ENCODE measurements around the gene AGBL1. TPM values are rescaled to one million over a fixed set of nuclear protein-coding genes. Genes with fewer than 3 reads are reported as not detected.
"Not testable (repeated sequence)": the region's sequence is repeated elsewhere in the genome, so short reads cannot be mapped to it uniquely, and the experiment has no call there.

Gene AGBL1
- polyA plus RNA-seq, 2 of the 4 experiments (the other 2 are of a cell fraction) = not detected

DNA sequence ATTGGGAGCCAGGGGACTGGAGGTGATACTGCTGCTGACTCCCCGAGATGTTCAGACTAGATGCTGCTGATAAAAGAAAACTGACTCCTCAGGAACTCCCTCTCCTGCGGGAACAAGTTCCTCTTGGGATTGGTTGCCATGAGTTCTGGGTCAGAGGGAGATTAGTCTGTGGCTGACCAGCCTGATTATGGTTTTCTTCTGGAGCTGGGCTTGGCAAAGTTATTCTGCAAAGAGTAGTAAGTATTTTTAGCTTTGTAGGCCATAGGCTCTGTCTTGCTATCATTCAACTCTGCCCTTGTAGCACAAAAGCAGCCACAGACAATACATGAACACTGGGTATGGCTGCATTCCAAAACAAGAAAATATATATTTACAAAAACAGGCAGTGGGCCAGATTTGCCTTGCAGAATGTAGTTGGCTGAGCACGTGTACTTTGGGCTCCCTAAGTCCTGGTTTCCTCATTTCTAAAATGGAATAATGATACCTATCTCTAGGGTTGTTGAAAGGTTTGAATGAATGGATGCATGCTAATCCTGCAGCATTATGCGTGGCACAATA, 796.8 kb downstream of the AGBL1 start (continued):
- no peak for TF ChIP-seq RAD21 (conservative IDR thresholded peaks at IDR 0.05 in 1 of 2, IDR thresholded peaks at IDR 0.05 in 1 of 2)
- no peak for TF ChIP-seq CBX2 (IDR thresholded peaks at IDR 0.05; ENCODE audit: borderline replicate concordance, low read depth)
- no peak for TF ChIP-seq EHMT2 (IDR thresholded peaks at IDR 0.05; ENCODE audit: low read depth)
- TF ChIP-seq, protein P1, sequence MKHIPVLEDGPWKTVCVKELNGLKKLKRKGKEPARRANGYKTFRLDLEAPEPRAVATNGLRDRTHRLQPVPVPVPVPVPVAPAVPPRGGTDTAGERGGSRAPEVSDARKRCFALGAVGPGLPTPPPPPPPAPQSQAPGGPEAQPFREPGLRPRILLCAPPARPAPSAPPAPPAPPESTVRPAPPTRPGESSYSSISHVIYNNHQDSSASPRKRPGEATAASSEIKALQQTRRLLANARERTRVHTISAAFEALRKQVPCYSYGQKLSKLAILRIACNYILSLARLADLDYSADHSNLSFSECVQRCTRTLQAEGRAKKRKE (CRISPR knock-in tag; IDR thresholded peaks at IDR 0.05; ENCODE audit: low read depth) = no peak
- TF ChIP-seq HDAC2 (IDR thresholded peaks at IDR 0.05) = no peak
- no peak for TF ChIP-seq GATA3 (IDR thresholded peaks at IDR 0.05; ENCODE audit: borderline replicate concordance)
- no peak for TF ChIP-seq HOXB5 (CRISPR knock-in tag; IDR thresholded peaks at IDR 0.05)
- TF ChIP-seq KDM5A (IDR thresholded peaks at IDR 0.05) = no peak

DNA sequence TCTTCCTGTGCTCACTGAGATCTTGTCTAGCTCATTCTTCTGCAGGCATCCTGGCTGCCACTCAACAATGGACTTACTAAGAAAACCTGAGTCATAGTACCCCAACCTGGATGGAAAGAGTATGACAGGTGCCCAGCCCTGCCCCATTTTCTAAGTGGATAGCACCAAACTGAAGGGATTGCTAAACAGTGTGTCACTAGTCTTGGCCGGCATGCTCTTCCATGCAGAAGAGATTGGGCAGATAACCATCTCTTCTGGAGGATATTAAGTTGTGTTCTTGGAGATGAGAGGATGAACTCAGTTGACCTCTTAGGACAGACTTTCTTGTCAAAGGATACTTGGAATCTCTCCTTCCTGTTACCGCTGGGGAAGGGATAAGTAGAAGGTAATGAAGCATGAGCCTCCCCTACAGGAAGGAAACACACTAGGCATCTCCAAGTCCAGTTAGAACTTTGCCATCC, 797.5 kb downstream of the AGBL1 start:
- DNase-seq (ENCODE audit: low read depth in 1 of 2, low spot score in 1 of 2) (peak in 1 of 2 experiments; percentile 7), ATAC-seq (no peak), FAIRE-seq (no peak)
- ChIA-PET POLR2A (no interaction called here), CTCF (no interaction called here)
- 2% methylated on average over 2 of the region's 2 CpGs for WGBS (ENCODE audit: missing lambda C conversion rate)
- H3K27ac ChIP-seq = no peak overlapping the region
- H3K4me3 ChIP-seq = no peak overlapping the region
- H3K4me1 ChIP-seq = no peaks in the 10 kb centered on the region
- no peak for TF ChIP-seq HDAC2 (IDR thresholded peaks at IDR 0.05)
- TF ChIP-seq KDM5A (IDR thresholded peaks at IDR 0.05) = no peak
- TF ChIP-seq JUN (IDR thresholded peaks at IDR 0.05) = no peak
- TF ChIP-seq, protein P2, sequence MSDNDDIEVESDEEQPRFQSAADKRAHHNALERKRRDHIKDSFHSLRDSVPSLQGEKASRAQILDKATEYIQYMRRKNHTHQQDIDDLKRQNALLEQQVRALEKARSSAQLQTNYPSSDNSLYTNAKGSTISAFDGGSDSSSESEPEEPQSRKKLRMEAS (IDR thresholded peaks at IDR 0.05) = no peak
- TF ChIP-seq FOXS1 (CRISPR knock-in tag; IDR thresholded peaks at IDR 0.05) = no peak
- no peak for TF ChIP-seq RCOR1 (IDR thresholded peaks at IDR 0.05; ENCODE audit: low read depth, low read length)
- TF ChIP-seq, protein P3, sequence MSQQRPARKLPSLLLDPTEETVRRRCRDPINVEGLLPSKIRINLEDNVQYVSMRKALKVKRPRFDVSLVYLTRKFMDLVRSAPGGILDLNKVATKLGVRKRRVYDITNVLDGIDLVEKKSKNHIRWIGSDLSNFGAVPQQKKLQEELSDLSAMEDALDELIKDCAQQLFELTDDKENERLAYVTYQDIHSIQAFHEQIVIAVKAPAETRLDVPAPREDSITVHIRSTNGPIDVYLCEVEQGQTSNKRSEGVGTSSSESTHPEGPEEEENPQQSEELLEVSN (IDR thresholded peaks at IDR 0.05; ENCODE audit: borderline replicate concordance, low read depth) = no peak
- no peak for TF ChIP-seq FOSB (CRISPR knock-in tag; IDR thresholded peaks at IDR 0.05)
- no peak for TF ChIP-seq PHF8 (IDR thresholded peaks at IDR 0.05; ENCODE audit: borderline replicate concordance, low read depth)
- TF ChIP-seq, protein P4, sequence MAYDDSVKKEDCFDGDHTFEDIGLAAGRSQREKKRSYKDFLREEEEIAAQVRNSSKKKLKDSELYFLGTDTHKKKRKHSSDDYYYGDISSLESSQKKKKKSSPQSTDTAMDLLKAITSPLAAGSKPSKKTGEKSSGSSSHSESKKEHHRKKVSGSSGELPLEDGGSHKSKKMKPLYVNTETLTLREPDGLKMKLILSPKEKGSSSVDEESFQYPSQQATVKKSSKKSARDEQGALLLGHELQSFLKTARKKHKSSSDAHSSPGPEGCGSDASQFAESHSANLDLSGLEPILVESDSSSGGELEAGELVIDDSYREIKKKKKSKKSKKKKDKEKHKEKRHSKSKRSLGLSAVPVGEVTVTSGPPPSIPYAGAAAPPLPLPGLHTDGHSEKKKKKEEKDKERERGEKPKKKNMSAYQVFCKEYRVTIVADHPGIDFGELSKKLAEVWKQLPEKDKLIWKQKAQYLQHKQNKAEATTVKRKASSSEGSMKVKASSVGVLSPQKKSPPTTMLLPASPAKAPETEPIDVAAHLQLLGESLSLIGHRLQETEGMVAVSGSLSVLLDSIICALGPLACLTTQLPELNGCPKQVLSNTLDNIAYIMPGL (CRISPR knock-in tag; IDR thresholded peaks at IDR 0.05; ENCODE audit: borderline replicate concordance) = no peak
- TF ChIP-seq CHD4 (IDR thresholded peaks at IDR 0.05; ENCODE audit: borderline replicate concordance) = no peak
- TF ChIP-seq ZFP36 (IDR thresholded peaks at IDR 0.05; ENCODE audit: borderline replicate concordance, partially characterized antibody) = no peak
- no peak for TF ChIP-seq ESRRA (IDR thresholded peaks at IDR 0.05; ENCODE audit: borderline replicate concordance, low read length)
- TF ChIP-seq HOXB5 (CRISPR knock-in tag; IDR thresholded peaks at IDR 0.05) = no peak
- H3K4me2 ChIP-seq = no peak overlapping the region
- no peaks in the 10 kb centered on the region for H3K9me3 ChIP-seq

DNA sequence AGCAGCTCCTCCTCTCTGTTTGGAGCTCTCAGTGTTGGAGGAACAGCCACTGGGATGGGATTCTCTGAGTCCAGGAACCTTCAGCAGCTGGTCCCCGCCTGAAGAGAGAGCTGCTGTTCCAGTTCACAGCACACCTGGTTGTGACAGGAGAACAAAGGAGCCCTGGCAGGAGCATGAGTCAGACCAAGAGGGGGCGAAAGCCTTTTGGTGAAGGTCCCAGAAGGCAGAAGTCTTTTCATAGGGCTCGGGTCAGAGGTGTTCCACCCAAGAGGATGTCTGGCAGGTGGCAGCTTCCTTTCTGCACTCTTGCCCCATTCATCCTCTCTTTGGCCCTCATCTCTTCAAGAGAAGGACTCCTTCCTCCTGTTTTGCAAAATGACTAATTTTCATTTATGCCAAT, 799.2 kb downstream of the AGBL1 start:
- ATAC-seq; H3K4me2 ChIP-seq; H3K4me3 ChIP-seq; H3K9me3 ChIP-seq; POLR2A ChIA-PET; FAIRE-seq; DNase-seq (ENCODE audit: low read depth in 1 of 2, low spot score in 1 of 2); H3K4me1 ChIP-seq; H3K27ac ChIP-seq; CTCF ChIA-PET: not testable (repeated sequence)
- 4% methylated on average over 3 of the region's 3 CpGs for WGBS (ENCODE audit: missing lambda C conversion rate)

Measured in A549 (cell line).